ENCODE results near the gene LRP6. TPM values are rescaled to one million over a fixed set of nuclear protein-coding genes. Genes with fewer than 3 reads are reported as not detected.

Gene LRP6
- total RNA-seq, 2 donors from 2014 or later, result 2.6 to 3.7 TPM

DNA sequence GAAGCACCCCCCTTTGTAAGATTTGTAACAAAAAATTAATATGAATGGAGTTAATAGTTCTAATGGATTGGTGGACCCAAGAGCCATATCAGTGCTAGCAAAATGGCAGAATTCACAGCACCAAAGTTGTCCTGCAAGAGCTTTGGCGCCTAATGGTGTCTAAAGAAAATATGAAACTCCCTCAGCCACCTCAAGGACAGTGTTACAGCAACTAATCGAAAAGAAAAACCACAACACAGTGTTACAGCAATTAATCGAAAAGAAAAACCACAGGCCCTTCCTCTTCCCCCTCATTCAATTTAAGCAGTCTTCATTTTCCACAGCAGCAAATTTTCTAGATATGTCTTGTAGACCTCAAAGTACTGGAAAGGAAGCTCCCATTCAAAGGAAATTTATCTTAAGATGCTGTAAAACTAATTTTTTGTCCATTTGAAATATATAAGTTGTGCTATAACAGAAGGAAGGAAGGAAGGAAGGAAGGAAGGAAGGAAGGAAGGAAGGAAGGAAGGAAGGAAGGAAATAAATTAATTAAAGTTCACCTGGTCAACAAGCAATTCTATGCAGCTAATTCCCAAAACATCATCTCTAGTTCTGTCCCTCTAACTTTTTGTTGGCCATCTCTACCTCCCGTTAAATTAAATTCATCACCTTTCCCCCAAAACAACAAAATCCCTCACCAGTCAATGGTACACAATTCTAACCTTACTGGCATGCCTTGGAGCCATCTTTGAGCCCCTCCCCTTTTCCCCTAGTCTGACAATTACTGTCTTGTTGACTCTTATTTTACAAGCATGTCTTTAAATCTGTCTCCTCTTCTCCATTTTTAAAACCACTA, 17.4 kb downstream of the LRP6 start:
- no peak for DNase-seq
- Mint-ChIP-seq H3K27me3 (ENCODE audit: low read depth) (no peaks in the 10 kb centered on the region), H3K4me1 (ENCODE audit: low read depth) (peaks cover 17% of the 10 kb centered on the region), H3K4me3 (no peak overlapping the region), H3K27ac (no peak overlapping the region), H3K36me3 (ENCODE audit: insufficient read depth in 2 of 2) (no peaks in the 10 kb centered on the region), H3K9me3 (no peaks in the 10 kb centered on the region)
- no peak for ATAC-seq (replicated peaks in 1 of 2)

DNA sequence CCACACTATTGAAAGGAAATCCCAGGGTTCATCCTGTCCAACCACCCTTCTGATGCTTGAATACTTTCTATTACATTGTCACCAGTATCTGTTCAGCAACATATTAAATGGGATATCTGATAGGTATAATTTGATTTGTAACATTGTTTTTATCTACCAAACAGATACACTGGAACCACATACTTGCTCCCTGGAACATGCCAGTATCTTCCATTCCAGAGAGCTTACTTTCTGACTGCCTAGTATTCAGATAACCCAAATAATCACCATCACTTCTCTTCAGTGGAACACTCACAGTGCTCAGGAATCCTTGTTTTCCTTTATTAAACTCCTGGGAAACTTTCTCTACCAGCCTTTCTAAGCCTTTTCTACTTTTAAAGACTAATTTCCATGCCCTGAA, 19.3 kb downstream of the LRP6 start:
- peaks cover 0 to 2% of the 10 kb centered on the region in 2 donors for H3K36me3 Mint-ChIP-seq (ENCODE audit: insufficient read depth in 2 of 2)
- DNase-seq (no peak), ATAC-seq (replicated peaks in 1 of 2) (no peak)
- no peaks in the 10 kb centered on the region for H3K9me3 Mint-ChIP-seq
- H3K4me3 Mint-ChIP-seq, result no peak overlapping the region
- H3K4me1 Mint-ChIP-seq (ENCODE audit: low read depth), result peaks cover 18% of the 10 kb centered on the region
- H3K27me3 Mint-ChIP-seq (ENCODE audit: low read depth), result no peaks in the 10 kb centered on the region
- no peak overlapping the region for H3K27ac Mint-ChIP-seq

DNA sequence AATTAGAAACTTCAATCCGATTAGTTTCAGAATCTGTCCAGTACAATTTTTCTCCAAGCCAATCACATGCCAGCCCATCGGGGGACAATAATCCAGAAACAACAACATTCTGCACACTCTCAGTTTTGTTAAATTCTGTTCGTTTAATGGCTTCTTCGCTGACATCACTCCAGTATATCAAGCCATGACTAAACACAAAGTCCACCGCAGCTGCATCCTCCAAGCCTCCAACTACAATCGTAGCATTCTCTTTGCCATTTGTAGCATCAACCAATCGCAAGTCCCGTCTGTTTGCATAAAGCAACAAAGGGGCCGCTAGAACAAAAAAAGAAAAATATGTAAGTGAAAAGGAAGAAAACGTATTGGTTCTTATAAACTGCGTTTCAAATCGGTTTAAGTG, 22.5 kb downstream of the LRP6 start:
- H3K36me3 Mint-ChIP-seq (ENCODE audit: insufficient read depth in 2 of 2), result peaks cover 0 to 2% of the 10 kb centered on the region in 2 donors
- ATAC-seq (replicated peaks in 1 of 2), result no peak

DNA sequence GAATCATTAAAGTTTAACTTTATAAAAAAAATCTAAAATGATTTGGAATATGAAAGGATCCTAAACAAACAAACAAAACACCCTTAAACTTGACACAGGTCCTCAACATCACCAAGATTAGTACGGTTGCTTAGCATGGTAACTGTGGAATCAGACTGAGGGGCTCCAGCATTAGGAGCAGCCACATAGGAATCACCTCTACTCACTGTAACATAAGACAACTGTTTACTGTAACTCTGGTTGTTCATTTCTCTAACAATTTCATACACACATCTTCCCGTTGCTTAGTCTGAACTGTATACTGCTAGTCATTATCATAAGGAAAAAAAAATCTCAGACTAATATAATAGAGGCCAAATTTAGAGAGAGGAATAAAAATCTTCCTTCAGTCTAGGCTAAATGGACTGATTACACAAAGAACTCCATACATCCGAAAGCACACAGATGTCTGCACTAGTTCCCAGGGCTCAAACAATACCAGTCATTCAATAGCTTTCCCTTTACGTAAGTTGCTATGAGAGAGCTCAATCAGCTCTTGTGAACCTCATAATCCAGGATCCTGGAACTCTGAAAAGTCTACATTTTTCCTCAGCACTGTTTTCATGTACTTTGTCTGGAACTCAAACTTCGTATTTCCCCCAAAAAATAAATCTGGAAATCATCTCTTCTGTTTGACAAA, 26.0 kb downstream of the LRP6 start:
- DNase-seq, result no peak
- Mint-ChIP-seq H3K9me3 (no peaks in the 10 kb centered on the region), H3K4me3 (no peak overlapping the region), H3K4me1 (ENCODE audit: low read depth) (peaks cover 6% of the 10 kb centered on the region), H3K27me3 (ENCODE audit: low read depth) (no peaks in the 10 kb centered on the region), H3K36me3 (ENCODE audit: insufficient read depth in 2 of 2) (peaks cover 0 to 2% of the 10 kb centered on the region in 2 donors), H3K27ac (no peak overlapping the region)
- ATAC-seq (replicated peaks in 1 of 2), result no peak

More for the DNA sequence above, 22.5 kb downstream of the LRP6 start:
- H3K4me1 Mint-ChIP-seq (ENCODE audit: low read depth), result peaks cover 14% of the 10 kb centered on the region
- H3K27me3 Mint-ChIP-seq (ENCODE audit: low read depth), result no peaks in the 10 kb centered on the region
- H3K27ac Mint-ChIP-seq, result no peak overlapping the region
- DNase-seq, result no peak
- H3K9me3 Mint-ChIP-seq, result no peaks in the 10 kb centered on the region
- H3K4me3 Mint-ChIP-seq, result no peak overlapping the region

DNA sequence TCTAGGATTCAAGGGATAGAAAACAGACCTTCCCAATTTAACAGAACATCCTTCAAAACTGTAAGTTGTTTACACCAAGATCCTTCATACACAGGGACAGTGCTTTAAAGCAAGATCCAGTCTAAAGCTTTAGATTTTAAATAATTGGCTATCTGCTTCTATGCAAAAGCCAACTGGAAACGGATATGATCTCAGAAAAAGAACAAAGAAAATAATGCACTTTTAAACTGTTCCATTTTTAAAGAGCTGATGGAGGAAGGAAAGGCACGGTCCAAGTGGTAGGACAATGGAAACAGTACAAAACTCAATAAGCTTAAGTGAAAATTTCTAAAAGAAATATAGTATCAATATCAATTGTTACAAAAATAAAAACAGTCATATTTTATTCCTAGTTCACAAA, 27.7 kb downstream of the LRP6 start:
- no peaks in the 10 kb centered on the region for H3K9me3 Mint-ChIP-seq
- no peaks in the 10 kb centered on the region for H3K27me3 Mint-ChIP-seq (ENCODE audit: low read depth)
- no peak overlapping the region for H3K27ac Mint-ChIP-seq
- no peak for ATAC-seq (replicated peaks in 1 of 2)
- no peak for DNase-seq
- H3K36me3 Mint-ChIP-seq (ENCODE audit: insufficient read depth in 2 of 2), result peaks cover 0 to 2% of the 10 kb centered on the region in 2 donors
- no peak overlapping the region for H3K4me3 Mint-ChIP-seq
- H3K4me1 Mint-ChIP-seq (ENCODE audit: low read depth), result peaks cover 6% of the 10 kb centered on the region

DNA sequence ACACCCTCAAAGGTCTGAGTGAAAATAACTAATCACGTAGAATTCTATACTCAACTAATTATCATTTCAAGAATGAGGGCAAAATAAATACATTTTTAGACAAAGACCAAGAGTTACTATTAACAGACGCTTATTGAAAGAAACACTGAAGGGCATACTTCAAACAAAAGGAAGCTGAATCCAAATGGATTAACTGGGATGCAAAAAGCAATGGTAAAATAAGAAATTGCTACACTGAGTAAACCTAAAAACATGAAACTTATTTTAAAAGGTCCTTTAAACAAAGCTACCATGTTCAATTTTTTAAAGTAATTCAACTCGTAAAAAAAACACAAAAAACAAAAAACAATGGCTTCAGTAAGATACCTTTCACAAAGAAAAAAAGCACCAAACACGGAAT, 28.2 kb downstream of the LRP6 start:
- Mint-ChIP-seq H3K27ac (no peak overlapping the region), H3K27me3 (ENCODE audit: low read depth) (no peaks in the 10 kb centered on the region), H3K4me1 (ENCODE audit: low read depth) (peaks cover 6% of the 10 kb centered on the region), H3K9me3 (no peaks in the 10 kb centered on the region), H3K4me3 (no peak overlapping the region), H3K36me3 (ENCODE audit: insufficient read depth in 2 of 2) (no peaks in the 10 kb centered on the region)
- DNase-seq, result no peak
- ATAC-seq (replicated peaks in 1 of 2), result no peak

DNA sequence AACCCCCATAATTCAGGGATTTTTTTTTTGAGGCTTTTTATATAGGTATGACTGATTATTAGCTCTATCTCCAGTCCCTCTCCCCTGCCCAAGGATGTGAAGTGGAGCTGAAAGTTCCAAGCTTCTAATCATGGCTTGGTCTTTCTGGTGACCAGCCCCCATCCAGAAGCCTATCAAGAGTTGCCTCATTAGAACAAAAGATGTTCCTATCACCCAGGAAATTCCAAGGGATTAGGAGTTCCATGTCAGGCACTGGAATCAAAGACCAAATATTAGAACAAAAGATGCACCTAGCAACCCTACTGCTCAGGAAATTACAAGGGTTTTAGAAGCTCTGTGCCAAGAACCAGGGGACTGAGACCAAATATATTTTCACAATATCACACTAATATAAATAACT, 29.9 kb downstream of the LRP6 start:
- H3K4me3 Mint-ChIP-seq, result no peak overlapping the region
- peaks cover 6% of the 10 kb centered on the region for H3K27me3 Mint-ChIP-seq (ENCODE audit: low read depth)
- no peak for ATAC-seq (replicated peaks in 1 of 2)
- no peak overlapping the region for H3K27ac Mint-ChIP-seq
- DNase-seq, result no peak
- H3K9me3 Mint-ChIP-seq, result no peaks in the 10 kb centered on the region
- peaks cover 5% of the 10 kb centered on the region for H3K4me1 Mint-ChIP-seq (ENCODE audit: low read depth)
- H3K36me3 Mint-ChIP-seq (ENCODE audit: insufficient read depth in 2 of 2), result no peaks in the 10 kb centered on the region

DNA sequence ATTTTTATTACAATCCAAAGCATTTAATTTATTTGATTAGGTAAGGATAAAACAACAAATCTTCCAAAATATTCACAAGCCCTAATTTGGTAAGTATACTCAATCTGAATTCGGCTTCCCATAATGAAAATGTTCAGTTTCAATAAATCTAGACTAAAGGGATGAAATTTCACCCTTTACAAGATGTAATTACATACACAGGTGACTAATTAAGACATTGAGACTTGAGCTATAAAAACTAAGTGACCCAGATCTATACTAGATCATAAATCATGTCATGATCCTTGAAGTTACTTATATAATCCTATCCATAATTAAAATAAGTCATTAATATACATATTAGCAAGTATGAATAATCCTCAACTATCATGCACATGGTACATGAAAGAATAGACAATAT, 36.6 kb downstream of the LRP6 start:
- H3K4me1 Mint-ChIP-seq (ENCODE audit: low read depth), result peaks cover 5% of the 10 kb centered on the region
- no peak for ATAC-seq (replicated peaks in 1 of 2)

DNA sequence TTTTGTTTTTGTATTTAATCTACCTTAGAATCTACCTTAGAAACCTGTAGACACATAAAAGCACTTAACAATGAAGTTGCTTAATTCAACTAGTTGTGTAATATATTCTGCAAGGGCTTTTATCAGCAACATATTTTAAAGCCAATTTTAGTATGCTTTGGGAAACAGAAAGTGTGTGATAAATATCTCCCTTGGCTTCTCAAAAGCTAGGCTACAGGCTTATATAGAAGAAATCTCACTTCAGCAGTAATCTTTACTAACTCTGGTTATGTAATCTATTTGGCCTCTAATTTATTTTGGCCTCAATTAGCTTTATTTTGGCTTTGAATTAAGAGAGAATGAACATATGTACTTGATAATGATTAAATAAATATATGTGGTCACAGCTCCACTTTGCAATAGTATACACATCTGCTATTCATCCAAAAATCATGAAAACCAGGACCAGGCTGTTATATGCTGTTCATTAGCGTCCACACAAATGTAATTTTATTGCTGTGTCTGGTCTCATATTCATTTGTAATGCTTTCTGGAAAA, 37.2 kb downstream of the LRP6 start:
- DNase-seq, result no peak
- Mint-ChIP-seq H3K4me1 (ENCODE audit: low read depth) (peaks cover 5% of the 10 kb centered on the region), H3K27me3 (ENCODE audit: low read depth) (peaks cover 6% of the 10 kb centered on the region), H3K4me3 (no peak overlapping the region), H3K36me3 (ENCODE audit: insufficient read depth in 2 of 2) (peaks cover 3 to 7% of the 10 kb centered on the region in 2 donors), H3K27ac (no peak overlapping the region), H3K9me3 (peaks cover 3 to 5% of the 10 kb centered on the region in 2 donors)
- ATAC-seq (replicated peaks in 1 of 2), result no peak

More for the DNA sequence above, 36.6 kb downstream of the LRP6 start:
- Mint-ChIP-seq H3K27ac (no peak overlapping the region), H3K27me3 (ENCODE audit: low read depth) (peaks cover 6% of the 10 kb centered on the region), H3K9me3 (peaks cover 3% of the 10 kb centered on the region in 2 donors), H3K36me3 (ENCODE audit: insufficient read depth in 2 of 2) (peaks cover 3 to 7% of the 10 kb centered on the region in 2 donors), H3K4me3 (no peak overlapping the region)
- DNase-seq, result no peak

DNA sequence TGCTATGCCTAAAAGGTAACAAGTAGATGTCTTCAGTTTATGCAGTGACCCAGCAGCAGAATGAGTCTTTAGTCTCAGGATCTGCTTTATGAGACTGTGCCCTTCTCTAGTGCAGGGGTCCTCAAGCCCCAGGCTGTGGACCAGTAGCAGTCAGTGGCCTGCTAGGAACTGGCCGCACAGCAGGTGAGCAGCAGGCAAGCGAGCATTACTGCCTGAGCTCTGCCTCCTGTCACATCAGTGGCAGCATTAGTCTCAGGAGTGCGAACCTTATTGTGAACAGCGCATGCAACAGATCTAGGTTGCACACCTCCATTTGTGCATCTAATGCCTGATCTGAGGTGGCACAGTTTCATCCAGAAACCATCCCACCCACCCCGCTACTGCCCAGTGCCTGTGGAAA, 38.4 kb downstream of the LRP6 start:
- peaks cover 3 to 7% of the 10 kb centered on the region in 2 donors for H3K9me3 Mint-ChIP-seq
- peaks cover 3 to 7% of the 10 kb centered on the region in 2 donors for H3K36me3 Mint-ChIP-seq (ENCODE audit: insufficient read depth in 2 of 2)
- H3K27ac Mint-ChIP-seq, result no peak overlapping the region
- peaks cover 6% of the 10 kb centered on the region for H3K27me3 Mint-ChIP-seq (ENCODE audit: low read depth)
- H3K4me1 Mint-ChIP-seq (ENCODE audit: low read depth), result peaks cover 10% of the 10 kb centered on the region
- no peak overlapping the region for H3K4me3 Mint-ChIP-seq
- DNase-seq (no peak), ATAC-seq (replicated peaks in 1 of 2) (no peak)

DNA sequence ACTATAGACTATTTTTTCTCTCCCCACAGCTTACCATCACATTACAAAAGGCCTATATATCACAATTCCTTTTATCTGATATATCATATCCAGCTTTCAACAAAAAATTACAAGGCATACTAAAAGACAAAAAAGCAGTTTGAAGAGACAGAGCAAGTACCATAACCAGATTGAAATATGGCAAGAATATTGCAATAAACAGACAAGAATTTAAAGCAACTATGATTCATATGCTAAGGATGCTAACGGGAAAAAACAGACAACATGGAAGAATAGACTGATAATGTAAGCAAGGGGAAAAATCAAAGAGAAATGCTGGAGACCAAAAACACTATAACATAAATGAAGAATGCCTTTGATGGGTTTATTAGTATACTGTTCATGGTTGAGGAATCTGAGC, 40.7 kb downstream of the LRP6 start:
- peaks cover 3 to 7% of the 10 kb centered on the region in 2 donors for H3K9me3 Mint-ChIP-seq
- peaks cover 3 to 7% of the 10 kb centered on the region in 2 donors for H3K36me3 Mint-ChIP-seq (ENCODE audit: insufficient read depth in 2 of 2)
- H3K27ac Mint-ChIP-seq, result no peak overlapping the region
- H3K4me1 Mint-ChIP-seq (ENCODE audit: low read depth), result peaks cover 6% of the 10 kb centered on the region
- H3K27me3 Mint-ChIP-seq (ENCODE audit: low read depth), result peaks cover 6% of the 10 kb centered on the region
- no peak for DNase-seq
- ATAC-seq (replicated peaks in 1 of 2), result no peak
- no peak overlapping the region for H3K4me3 Mint-ChIP-seq

DNA sequence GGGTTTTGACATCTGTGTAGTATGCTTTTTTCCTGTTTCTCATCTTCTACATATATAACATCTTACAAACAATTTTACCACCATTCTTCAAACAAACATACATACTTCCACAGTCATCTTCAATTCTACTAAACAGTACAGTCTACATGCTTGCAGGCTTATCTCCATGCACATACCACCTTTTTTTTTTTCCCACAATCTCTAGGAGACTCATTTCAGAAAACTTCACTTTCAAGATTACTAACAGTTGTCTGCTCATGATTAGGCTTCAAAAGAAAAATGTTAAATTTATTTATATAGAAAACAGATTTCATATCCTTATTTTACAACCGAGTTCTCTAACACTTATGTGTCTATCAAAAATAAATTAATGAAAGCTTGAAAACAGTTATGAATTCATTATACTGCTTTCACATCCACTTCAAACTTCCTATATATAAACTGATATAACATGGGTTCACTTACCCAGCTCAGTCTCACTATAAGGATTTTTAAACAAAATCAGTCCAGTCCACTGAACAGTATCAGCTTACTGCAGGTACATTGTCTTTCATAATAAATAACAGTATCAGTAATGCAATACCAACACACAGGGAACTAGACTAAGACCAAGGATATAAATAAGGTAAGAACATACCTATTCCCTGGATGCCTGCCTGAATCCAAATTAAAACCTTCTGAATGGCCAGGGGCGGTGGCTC, 42.5 kb downstream of the LRP6 start:
- peaks cover 9% of the 10 kb centered on the region for H3K27me3 Mint-ChIP-seq (ENCODE audit: low read depth)

DNA sequence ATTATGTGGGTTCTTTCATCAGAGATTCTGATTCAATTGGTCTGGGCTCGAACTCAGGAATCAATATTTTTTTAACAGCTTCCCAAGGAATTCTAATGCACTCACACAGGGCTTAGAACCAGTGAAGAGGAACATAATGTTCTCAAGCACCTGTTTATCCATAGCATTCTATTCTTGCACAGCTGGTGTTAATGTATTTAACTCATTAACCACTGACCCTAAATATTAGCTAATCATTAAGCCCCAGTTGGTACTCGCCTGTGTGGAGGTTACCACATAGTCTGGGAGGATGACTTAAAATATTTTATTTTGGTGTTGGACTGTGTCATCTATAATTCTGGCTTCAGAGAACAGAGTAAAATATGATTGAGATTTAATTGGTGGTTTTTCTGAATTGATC, 45.3 kb downstream of the LRP6 start:
- peaks cover 9% of the 10 kb centered on the region for H3K27me3 Mint-ChIP-seq (ENCODE audit: low read depth)
- peaks cover 3 to 4% of the 10 kb centered on the region in 2 donors for H3K36me3 Mint-ChIP-seq (ENCODE audit: insufficient read depth in 2 of 2)
- H3K4me1 Mint-ChIP-seq (ENCODE audit: low read depth), result peaks cover 6% of the 10 kb centered on the region
- peaks cover 4 to 7% of the 10 kb centered on the region in 2 donors for H3K9me3 Mint-ChIP-seq
- no peak overlapping the region for H3K27ac Mint-ChIP-seq
- DNase-seq, result no peak
- no peak overlapping the region for H3K4me3 Mint-ChIP-seq
- no peak for ATAC-seq (replicated peaks in 1 of 2)

More for the DNA sequence above, 42.5 kb downstream of the LRP6 start:
- Mint-ChIP-seq H3K4me3 (no peak overlapping the region), H3K27ac (no peak overlapping the region), H3K36me3 (ENCODE audit: insufficient read depth in 2 of 2) (peaks cover 3 to 7% of the 10 kb centered on the region in 2 donors), H3K9me3 (peaks cover 3 to 7% of the 10 kb centered on the region in 2 donors), H3K4me1 (ENCODE audit: low read depth) (peaks cover 6% of the 10 kb centered on the region)
- ATAC-seq (replicated peaks in 1 of 2) (peak; percentile 52 to 53), DNase-seq (no peak)

Measured in activated T-cell treated with anti-CD3 and anti-CD28 coated beads, Interleukin-2, amount 50 U/mL, for 72 hours (primary cell).